B cell (primary cell): ENCODE measurements around the gene SAA1. TPM values are rescaled to one million over a fixed set of nuclear protein-coding genes. Genes with fewer than 3 reads are reported as not detected.

Source experiments
- ATAC-seq: fragments of 200-7000 bp; cut with Tn5 transposase; one replicate; pipeline ENCODE4 v1.10.0; 2021; ENCODE audit warnings: low read depth, mild to moderate bottlenecking, moderate number of reproducible peaks, moderate library complexity
- CTCF ChIA-PET: fragments of 350-600 bp; sonication (Branson Sonifier 250); formaldehyde crosslinking; loops from one replicate; lab custom pipeline; 2021; ENCODE audit warnings: antibody characterized with exemption, inconsistent platforms; lab: Charles Lee
- POLR2A ChIA-PET: fragments of 350-600 bp; sonication (Branson Sonifier 250); formaldehyde crosslinking; loops from one replicate; lab custom pipeline; 2021; ENCODE audit warnings: antibody characterized with exemption; lab: Charles Lee
- DNase-seq: peaks from one replicate; pipeline ENCODE4 v3.0.0; 2013
- H2AFZ ChIP-seq: 2 replicates; pipeline ENCODE4 v1.6.1; 2012; ENCODE audit warnings: mild to moderate bottlenecking, low read depth, low read length; ENCODE audit not compliant: insufficient read depth, poor library complexity, severe bottlenecking
- H3K27ac ChIP-seq, 2 donors: 1 replicate in 1 of 2; 2 replicates in 1 of 2; pipeline ENCODE4 v1.5.1; 2012 to 2013; ENCODE audit warnings: low read length in 2 of 2, mild to moderate bottlenecking in 2 of 2, moderate library complexity in 1 of 2
- H3K27me3 ChIP-seq, 4 experiments: fragments of 200-600 bp in 1 of 4; sonication (generic) in 1 of 4; replicated peaks in 1 of 4; 1 replicate in 2 of 4; 2 replicates in 2 of 4; pipeline versions ENCODE4 v1.6.1 to v1.7.0; 2013 to 2016; ENCODE audit warnings: low read length in 3 of 4, mild to moderate bottlenecking in 2 of 4, mixed read lengths in 1 of 4, moderate library complexity in 1 of 4; ENCODE audit not compliant: insufficient read depth in 4 of 4, control insufficient read depth in 3 of 4; ENCODE audit errors: control extremely low read depth in 1 of 4
- H3K36me3 ChIP-seq, 2 experiments: replicated peaks in 1 of 2; 1 replicate in 1 of 2; 2 replicates in 1 of 2; pipeline versions ENCODE4 v1.6.1 to v1.7.1; 2013; ENCODE audit warnings: low read length in 1 of 2; ENCODE audit not compliant: insufficient read depth in 2 of 2, control insufficient read depth in 1 of 2; ENCODE audit errors: control extremely low read depth in 1 of 2, extremely low read depth in 1 of 2
- H3K4me1 ChIP-seq, 2 donors: fragments of 200-600 bp in 1 of 2; sonication (generic) in 1 of 2; 1 replicate in 1 of 2; 2 replicates in 1 of 2; pipeline versions ENCODE4 v1.5.1 to v1.6.1; 2013 to 2017; ENCODE audit warnings: low read length in 2 of 2; ENCODE audit not compliant: control insufficient read depth in 2 of 2, insufficient read depth in 2 of 2
- H3K4me2 ChIP-seq: replicated peaks from 2 replicates; pipeline ENCODE3; 2012; ENCODE audit warnings: mild to moderate bottlenecking, low read depth, low read length; ENCODE audit not compliant: poor library complexity, severe bottlenecking
- H3K4me3 ChIP-seq, 5 experiments: fragments of 200-600 bp in 1 of 5; sonication (generic) in 1 of 5; 1 replicate in 3 of 5; 2 replicates in 2 of 5; pipeline versions ENCODE4 v1.5.1 to v1.7.0; 2011 to 2016; ENCODE audit warnings: low read length in 4 of 5, mild to moderate bottlenecking in 4 of 5, low read depth in 2 of 5, control low read depth in 1 of 5, moderate library complexity in 1 of 5; ENCODE audit not compliant: insufficient read depth in 1 of 5; ENCODE audit errors: control extremely low read depth in 1 of 5, extremely low read depth in 1 of 5
- H3K79me2 ChIP-seq: fragments of 200-600 bp; sonication (generic); one replicate; pipeline ENCODE4 v1.6.0; 2016; ENCODE audit warnings: low read length; ENCODE audit not compliant: control insufficient read depth, insufficient read depth
- H3K9ac ChIP-seq: fragments of 200-600 bp; sonication (generic); 2 replicates; pipeline ENCODE4 v1.6.1; 2017; ENCODE audit warnings: mild to moderate bottlenecking, low read length, moderate library complexity
- H3K9me3 ChIP-seq, 3 donors: one replicate each; pipeline versions ENCODE4 v1.6.1 to v1.7.1; 2013; ENCODE audit warnings: low read length in 2 of 3; ENCODE audit not compliant: control insufficient read depth in 2 of 3, insufficient read depth in 1 of 3; ENCODE audit errors: control extremely low read depth in 1 of 3
- H4K20me1 ChIP-seq: 2 replicates; pipeline ENCODE4 v1.6.0; 2012; ENCODE audit warnings: mild to moderate bottlenecking, low read length; ENCODE audit not compliant: insufficient read depth, control insufficient read depth, poor library complexity, severe bottlenecking
- H3K27ac Mint-ChIP-seq: one replicate; pipeline ENCODE4 v1.8.0; 2021; ENCODE audit warnings: mixed read lengths
- H3K27me3 Mint-ChIP-seq: one replicate; pipeline ENCODE4 v1.8.0; 2021; ENCODE audit warnings: mixed read lengths
- H3K4me1 Mint-ChIP-seq: one replicate; pipeline ENCODE4 v1.8.0; 2021; ENCODE audit warnings: mixed read lengths
- H3K4me3 Mint-ChIP-seq: one replicate; pipeline ENCODE4 v1.8.0; 2021; ENCODE audit warnings: mixed read lengths
- H3K9me3 Mint-ChIP-seq: one replicate; pipeline ENCODE4 v1.8.0; 2022; ENCODE audit warnings: mixed read lengths; ENCODE audit not compliant: insufficient read depth
- CTCF ChIP-seq: fragments of 200-600 bp; IDR thresholded peaks from one replicate; pipeline ENCODE4 v1.8.0; 2022; ENCODE audit warnings: antibody characterized with exemption, mild to moderate bottlenecking
- EZH2 ChIP-seq: IDR thresholded peaks from 2 replicates; pipeline ENCODE4 v1.6.1; 2012; ENCODE audit warnings: borderline replicate concordance, low read depth, mild to moderate bottlenecking, moderate library complexity, low read length; ENCODE audit not compliant: insufficient read depth, poor library complexity, severe bottlenecking
- WGBS: methylation state at CpG from one replicate; pipeline ENCODE4 v1.1.5; 2013; ENCODE audit warnings: missing lambda C conversion rate; ENCODE audit not compliant: insufficient coverage; 5-methylcytosine and 5-hydroxymethylcytosine counted together
- intact Hi-C: fragments of 100-400 bp; cut with micrococcal nuclease; formaldehyde crosslinking; loops from one replicate; pipeline ENCODE4 v1.10.0; 2022
- polyA plus RNA-seq: library from polyadenylated mRNA; depleted of rRNA; stranded (reverse); fragments of >200 nt; gene quantifications from 2 replicates; pipeline ENCODE4 v1.2.3, GENCODE V29; 2012
- total RNA-seq, 2 donors: library from RNA; stranded (reverse); fragments of 120-200 nt in 1 of 2; gene quantifications; 1 replicate in 1 of 2; 2 replicates in 1 of 2; pipeline versions ENCODE4 v1.2.3 to v1.2.4, GENCODE V29; 2013 to 2022

SAA1 gene
- total and polyA plus RNA-seq, 2 donors (not counting 1 experiment from before 2014, with no cell fraction given), result not detected

GRCh38 chr11:18235394-18236334 is 30.4 kb upstream of the SAA1 start:
- H3K4me2 ChIP-seq, result no peak overlapping the region
- DNase-seq, result no peak
- H3K27ac ChIP-seq, result no peak overlapping the region
- POLR2A ChIA-PET, result no interaction called here
- no peak for ATAC-seq
- no peaks in the 10 kb centered on the region for H3K36me3 ChIP-seq
- no peaks in the 10 kb centered on the region for H4K20me1 ChIP-seq
- peaks cover 0 to 1% (median 0%) of the 10 kb centered on the region in 3 donors for H3K9me3 ChIP-seq
- no peak for TF ChIP-seq EZH2
- TF ChIP-seq CTCF, result no peak
- H2AFZ ChIP-seq, result no peak overlapping the region
- 0% methylated on average over 1 of the region's 8 CpGs for WGBS
- H3K4me3 ChIP-seq, result no peak overlapping the region
- Mint-ChIP-seq H3K4me3 (no peak overlapping the region), H3K4me1 (no peaks in the 10 kb centered on the region), H3K9me3 (no peaks in the 10 kb centered on the region), H3K27me3 (peaks cover 28% of the 10 kb centered on the region), H3K27ac (no peak overlapping the region)
- no peaks in the 10 kb centered on the region for H3K4me1 ChIP-seq
- H3K27me3 ChIP-seq, result peaks cover 0 to 10% (median 7%) of the 10 kb centered on the region in 4 experiments
- H3K79me2 ChIP-seq, result no peaks in the 10 kb centered on the region
- no peak overlapping the region for H3K9ac ChIP-seq
- intact Hi-C loops, result no loop called here
- CTCF ChIA-PET, result no interaction called here

- intact Hi-C loops, result no loop called here
- Histone ChIP-seq H3K79me2 (no peaks in the 10 kb centered on the region), H2AFZ (no peak within 1 kb of the TSS), H3K9ac (no peak within 1 kb of the TSS), H3K36me3 (no peaks in the 10 kb centered on the region), H3K27me3 (peaks cover 0 to 10% (median 7%) of the 10 kb centered on the region in 4 experiments), H3K4me2 (no peak within 1 kb of the TSS), H3K4me3 (no peak within 1 kb of the TSS), H3K4me1 (no peaks in the 10 kb centered on the region), H3K9me3 (peaks cover 0 to 1% (median 0%) of the 10 kb centered on the region in 3 donors), H3K27ac (no peak within 1 kb of the TSS), H4K20me1 (no peaks in the 10 kb centered on the region)
- POLR2A ChIA-PET, result no interaction called here
- WGBS, result 71% methylated on average over 1 of the region's 2 CpGs
- Mint-ChIP-seq H3K27me3 (peaks cover 31% of the 10 kb centered on the region), H3K4me3 (no peak within 1 kb of the TSS), H3K27ac (no peak within 1 kb of the TSS), H3K9me3 (no peaks in the 10 kb centered on the region), H3K4me1 (no peaks in the 10 kb centered on the region)
- no peak for TF ChIP-seq CTCF
- no peak for TF ChIP-seq EZH2
- DNase-seq, result no peak
- CTCF ChIA-PET, result no interaction called here
- no peak for ATAC-seq
These were observed 29.3 kb upstream of the SAA1 start, which contains the start of gene SAA4 for GRCh38 chr11:18236664-18237356. TSS of gene SAA4 (minus strand) at chr11:18236802. CDS start at chr11:18235926, 876 bp downstream.
